Gastrocnemius medialis (tissue), 4 donors: Measurements from ENCODE around the gene IRX6.

ENCODE experiments used
- CTCF ChIP-seq, 5 experiments: fragments of 450-650 bp in 3 of 5; fragments of 200-600 bp in 2 of 5; sonication (generic) in 2 of 5; IDR thresholded peaks in 4 of 5; conservative IDR thresholded peaks in 1 of 5; 1 replicate in 4 of 5; 2 replicates in 1 of 5; pipeline ENCODE4 v1.5.1; 2016 to 2019; ENCODE audit warnings: antibody characterized with exemption in 5 of 5, mild to moderate bottlenecking in 3 of 5, moderate library complexity in 3 of 5
- POLR2A ChIP-seq, 2 donors: fragments of 450-650 bp; IDR thresholded peaks; one replicate each; pipeline ENCODE4 v1.6.1; 2017; ENCODE audit warnings: antibody characterized with exemption in 2 of 2, mild to moderate bottlenecking in 2 of 2, moderate library complexity in 2 of 2

- TF ChIP-seq CTCF (IDR thresholded peaks at IDR 0.05 in 4 of 5, conservative IDR thresholded peaks at IDR 0.05 in 1 of 5) (no peak), POLR2A (IDR thresholded peaks at IDR 0.05) (no peak)
These were observed 38.4 kb upstream of the IRX6 start for GRCh38 chr16:55285586-55285985.
